RWPE2 (cell line): ENCODE results near the gene GMPR.

Experiments used
- ATAC-seq: fragments of 200-7000 bp; cut with Tn5 transposase; 3 replicates; pipeline ENCODE4 v1.9.1; 2021; ENCODE audit warnings: low read depth
- DNase-seq: peaks from one replicate; pipeline ENCODE4 v3.0.0-alpha.2; 2020; ENCODE audit warnings: low spot score
- H3K27ac ChIP-seq: fragments of 450-650 bp; 2 replicates; pipeline ENCODE4 v1.5.1; 2017; ENCODE audit warnings: mild to moderate bottlenecking; ENCODE audit not compliant: poor library complexity, severe bottlenecking
- H3K27me3 ChIP-seq: fragments of 250-450 bp; sonication (Bioruptor Pico); 2 replicates; pipeline ENCODE4 v1.5.1; 2021; ENCODE audit warnings: mild to moderate bottlenecking, moderate library complexity; ENCODE audit not compliant: insufficient read depth, poor library complexity, severe bottlenecking
- H3K36me3 ChIP-seq: fragments of 250-450 bp; sonication (Bioruptor Pico); 2 replicates; pipeline ENCODE4 v1.5.1; 2020; ENCODE audit warnings: low read depth, mild to moderate bottlenecking, moderate library complexity
- H3K4me1 ChIP-seq: fragments of 250-450 bp; sonication (Bioruptor Pico); 2 replicates; pipeline ENCODE4 v1.5.1; 2021; ENCODE audit warnings: mild to moderate bottlenecking, moderate library complexity; ENCODE audit not compliant: insufficient read depth, poor library complexity, severe bottlenecking
- H3K4me3 ChIP-seq: fragments of 250-450 bp; sonication (Bioruptor Pico); 2 replicates; pipeline ENCODE4 v1.5.1; 2021; ENCODE audit warnings: mild to moderate bottlenecking, moderate library complexity; ENCODE audit not compliant: severe bottlenecking
- H3K9me3 ChIP-seq: fragments of 250-450 bp; sonication (Bioruptor Pico); 2 replicates; pipeline ENCODE4 v1.5.1; 2021; ENCODE audit warnings: mild to moderate bottlenecking, moderate library complexity; ENCODE audit not compliant: severe bottlenecking
- TF ChIP-seq, protein P1 (sequence below): fragments of 450-650 bp; IDR thresholded peaks from one replicate; pipeline ENCODE4 v1.5.1; 2017; ENCODE audit warnings: mild to moderate bottlenecking, moderate library complexity; ENCODE audit not compliant: poor library complexity, severe bottlenecking

GMPR gene

GRCh38 chr6:16277101-16277981, 39.0 kb downstream of the GMPR start:
- Histone ChIP-seq H3K27me3 (no peaks in the 10 kb centered on the region), H3K36me3 (no peaks in the 10 kb centered on the region), H3K4me1 (peaks cover 16% of the 10 kb centered on the region), H3K27ac (peak overlapping the region; percentile 39), H3K9me3 (no peaks in the 10 kb centered on the region), H3K4me3 (no peak overlapping the region)
- TF ChIP-seq, protein P1, sequence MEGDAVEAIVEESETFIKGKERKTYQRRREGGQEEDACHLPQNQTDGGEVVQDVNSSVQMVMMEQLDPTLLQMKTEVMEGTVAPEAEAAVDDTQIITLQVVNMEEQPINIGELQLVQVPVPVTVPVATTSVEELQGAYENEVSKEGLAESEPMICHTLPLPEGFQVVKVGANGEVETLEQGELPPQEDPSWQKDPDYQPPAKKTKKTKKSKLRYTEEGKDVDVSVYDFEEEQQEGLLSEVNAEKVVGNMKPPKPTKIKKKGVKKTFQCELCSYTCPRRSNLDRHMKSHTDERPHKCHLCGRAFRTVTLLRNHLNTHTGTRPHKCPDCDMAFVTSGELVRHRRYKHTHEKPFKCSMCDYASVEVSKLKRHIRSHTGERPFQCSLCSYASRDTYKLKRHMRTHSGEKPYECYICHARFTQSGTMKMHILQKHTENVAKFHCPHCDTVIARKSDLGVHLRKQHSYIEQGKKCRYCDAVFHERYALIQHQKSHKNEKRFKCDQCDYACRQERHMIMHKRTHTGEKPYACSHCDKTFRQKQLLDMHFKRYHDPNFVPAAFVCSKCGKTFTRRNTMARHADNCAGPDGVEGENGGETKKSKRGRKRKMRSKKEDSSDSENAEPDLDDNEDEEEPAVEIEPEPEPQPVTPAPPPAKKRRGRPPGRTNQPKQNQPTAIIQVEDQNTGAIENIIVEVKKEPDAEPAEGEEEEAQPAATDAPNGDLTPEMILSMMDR: peak; percentile 77
- peak; percentile 78 for DNase-seq
- peak; percentile 96 for ATAC-seq

- ATAC-seq: peak; percentile 20; the same call in 2 of the 3 replicates
- H3K9me3 ChIP-seq: no peaks in the 10 kb centered on the region
- H3K4me1 ChIP-seq: peaks cover 16% of the 10 kb centered on the region
- no peak overlapping the region for H3K4me3 ChIP-seq
- TF ChIP-seq, protein P1: no peak
- DNase-seq: no peak
- no peaks in the 10 kb centered on the region for H3K27me3 ChIP-seq
- H3K27ac ChIP-seq: peak overlapping the region; percentile 39
- no peaks in the 10 kb centered on the region for H3K36me3 ChIP-seq
Measured at GRCh38 chr6:16278048-16278724, 39.8 kb downstream of the GMPR start.

DNA sequence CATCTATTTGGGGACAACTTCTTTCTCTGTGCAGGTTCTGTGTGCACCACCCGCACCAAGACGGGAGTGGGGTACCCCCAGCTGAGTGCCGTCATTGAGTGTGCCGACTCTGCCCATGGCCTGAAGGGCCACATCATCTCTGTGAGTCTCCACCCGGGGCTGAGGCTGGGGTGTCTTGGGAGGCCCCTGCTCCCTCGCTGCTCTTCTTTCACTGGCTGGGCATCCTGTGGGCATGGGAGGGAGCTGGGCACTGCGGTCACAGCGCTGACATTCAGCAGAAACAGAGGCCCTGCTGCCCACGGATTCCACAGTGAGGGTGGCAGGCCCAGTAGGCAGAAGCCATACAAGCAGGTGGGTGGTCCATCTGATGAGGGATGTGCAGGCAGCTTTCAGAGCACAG, 40.4 kb downstream of the GMPR start:
- ATAC-seq: no peak
- DNase-seq: no peak
- H3K4me3 ChIP-seq: no peak overlapping the region
- H3K27ac ChIP-seq: no peak overlapping the region
- H3K27me3 ChIP-seq: no peaks in the 10 kb centered on the region
- TF ChIP-seq, protein P1: no peak
- H3K36me3 ChIP-seq: no peaks in the 10 kb centered on the region
- no peaks in the 10 kb centered on the region for H3K9me3 ChIP-seq
- H3K4me1 ChIP-seq: peaks cover 16% of the 10 kb centered on the region

GRCh38 chr6:16279243-16279642, 40.9 kb downstream of the GMPR start:
- H3K27ac ChIP-seq: no peak overlapping the region
- H3K36me3 ChIP-seq: no peaks in the 10 kb centered on the region
- no peak for ATAC-seq
- H3K9me3 ChIP-seq: no peaks in the 10 kb centered on the region
- DNase-seq: peak; percentile 9
- H3K4me3 ChIP-seq: no peak overlapping the region
- TF ChIP-seq, protein P1: no peak
- H3K27me3 ChIP-seq: no peaks in the 10 kb centered on the region
- peaks cover 16% of the 10 kb centered on the region for H3K4me1 ChIP-seq
